ENCODE measurements around the gene RPH3AL.
"Not testable (repeated sequence)": the region's sequence is repeated elsewhere in the genome, so short reads cannot be mapped to it uniquely, and the experiment has no call there.

Gene RPH3AL

DNA sequence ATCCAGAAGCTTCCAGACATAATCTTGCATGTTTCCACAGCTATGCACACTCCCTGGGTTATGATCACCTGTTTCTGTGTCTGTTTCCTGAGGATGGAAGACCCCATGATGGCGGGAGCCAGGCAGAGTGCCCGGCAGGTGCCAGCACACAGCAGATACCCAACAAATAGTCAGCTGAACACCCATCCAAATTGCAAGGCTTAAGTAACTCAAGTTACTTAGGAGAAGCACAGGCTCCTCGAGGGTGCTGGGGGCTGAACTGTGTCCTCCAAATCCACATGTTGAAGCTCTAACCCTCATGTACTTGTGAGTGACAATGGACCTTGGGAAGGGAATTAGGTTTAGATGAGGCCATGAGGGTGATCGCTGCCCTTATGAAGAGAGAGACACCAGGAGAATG is 91.7 kb downstream of the RPH3AL start:
- DNase-seq (ENCODE audit: low read depth): no peak

DNA sequence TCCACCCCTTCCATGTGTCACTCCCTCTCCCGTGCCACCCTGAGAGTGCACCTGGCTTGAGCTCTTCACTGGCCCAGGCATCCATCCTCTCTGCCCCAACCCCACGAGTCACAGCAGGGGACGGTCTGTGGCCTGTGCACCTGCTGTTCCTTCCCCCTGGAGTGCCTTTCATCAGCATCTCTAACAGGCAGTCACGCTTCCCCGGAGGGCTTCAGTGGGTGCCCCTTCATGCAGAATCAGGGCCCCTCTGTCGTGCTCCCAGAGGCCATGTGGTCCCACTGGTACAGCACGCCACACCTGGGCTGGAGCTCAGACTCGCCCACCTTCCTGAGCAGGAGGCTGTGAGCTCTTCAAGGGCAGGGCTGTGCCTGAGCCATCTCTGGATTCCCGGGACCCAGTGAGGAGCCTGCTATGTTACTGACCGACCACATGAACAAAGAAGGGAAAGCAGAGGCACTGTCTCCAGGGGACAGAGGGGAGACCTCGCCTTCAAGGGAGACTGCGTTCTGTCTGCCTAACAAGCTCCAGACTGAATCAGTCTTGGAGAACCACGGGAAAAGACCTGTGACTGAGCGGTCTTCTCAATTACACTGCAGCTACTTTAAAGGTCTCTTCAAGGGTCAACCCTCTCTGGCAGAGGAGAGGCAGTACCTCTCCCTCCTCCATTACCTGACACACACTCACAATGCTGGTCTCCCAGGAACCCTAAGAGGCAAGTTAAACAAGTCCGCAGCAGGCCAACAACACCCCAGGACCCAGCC is 92.4 kb downstream of the RPH3AL start:
- no peak for DNase-seq (ENCODE audit: low read depth)

DNA sequence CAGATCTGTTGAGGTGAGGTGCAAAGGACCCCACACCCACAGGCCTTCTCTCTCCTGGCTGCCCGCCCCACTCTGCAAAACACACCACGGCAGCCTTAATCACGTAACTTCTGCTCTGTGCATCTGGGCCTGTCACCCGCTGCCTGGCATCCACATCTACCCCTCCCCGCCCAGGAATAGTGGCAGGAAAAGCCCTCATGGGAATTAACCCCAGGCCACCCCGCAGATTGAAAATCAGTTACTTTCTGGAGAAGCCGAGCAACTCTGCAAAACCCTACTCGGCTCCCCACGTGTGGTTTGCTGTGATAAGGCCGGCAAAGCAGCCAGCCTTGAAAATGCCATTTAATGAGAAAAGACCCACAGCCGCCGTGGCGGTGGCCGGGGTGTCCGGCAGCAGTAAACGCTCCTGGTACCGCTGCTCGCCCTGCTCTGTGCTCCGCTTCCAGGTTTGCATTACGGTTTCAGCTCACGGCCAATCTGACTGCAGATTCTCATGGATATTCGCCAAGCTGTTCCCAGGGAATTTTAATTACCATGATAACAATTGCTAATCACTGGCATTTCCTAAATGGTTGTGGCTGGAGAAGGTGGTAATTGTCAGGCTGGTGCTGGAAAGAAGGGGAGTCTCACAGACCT is 93.1 kb downstream of the RPH3AL start:
- DNase-seq (ENCODE audit: low read depth): no peak

DNA sequence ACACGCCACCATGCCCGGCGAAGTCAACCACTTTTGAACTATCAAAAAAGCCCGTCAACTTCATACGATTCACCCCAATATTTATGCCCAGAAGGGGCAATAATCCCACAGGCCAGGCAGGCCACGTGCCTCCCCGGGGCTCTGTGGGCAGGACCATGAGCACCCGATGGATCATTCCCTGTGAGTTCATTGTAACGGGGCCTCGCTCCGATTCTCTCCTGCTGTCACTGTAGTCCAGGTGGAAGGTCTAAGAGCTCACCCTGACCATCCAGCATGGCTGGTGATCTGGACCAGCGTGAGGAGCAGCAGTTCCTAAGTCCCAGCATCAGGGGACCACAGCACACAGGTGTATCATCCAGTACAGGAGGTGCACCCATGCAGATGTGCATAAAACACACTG is 93.7 kb downstream of the RPH3AL start:
- DNase-seq (ENCODE audit: low read depth): no peak

DNA sequence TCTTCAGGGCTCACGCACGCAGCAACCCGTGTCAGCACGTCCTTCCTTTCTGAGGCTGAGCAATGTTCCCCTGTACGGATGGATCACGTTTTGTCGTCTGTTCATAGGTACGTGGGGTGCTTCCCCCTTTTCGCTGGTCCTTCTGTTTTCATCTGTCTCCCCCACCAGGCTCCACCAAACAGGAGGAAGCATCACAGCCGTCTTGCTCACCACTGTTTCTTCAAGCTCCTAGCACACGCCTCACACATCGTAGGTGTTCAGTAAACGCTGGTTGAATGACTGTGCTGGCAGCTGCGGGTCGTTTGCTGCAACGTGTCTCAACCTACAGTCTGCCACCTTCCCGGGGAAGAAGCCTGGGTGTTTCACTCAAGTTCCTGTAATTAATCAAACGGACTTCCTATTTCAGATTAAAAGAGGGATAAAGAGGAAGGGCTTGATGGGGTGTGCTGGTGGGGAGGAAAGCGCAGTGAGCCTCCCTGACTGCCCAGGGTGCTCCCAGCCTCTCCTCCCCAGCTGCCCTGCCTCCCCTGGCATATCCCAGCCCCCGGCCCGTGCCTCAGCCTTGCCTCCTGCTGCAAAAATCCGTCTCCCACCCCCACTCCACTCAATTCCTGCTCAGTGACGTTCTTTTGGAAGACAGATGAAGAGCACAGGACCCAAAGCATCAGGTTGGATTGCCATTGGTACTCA is 94.4 kb downstream of the RPH3AL start:
- no peak for DNase-seq (ENCODE audit: low read depth)

DNA sequence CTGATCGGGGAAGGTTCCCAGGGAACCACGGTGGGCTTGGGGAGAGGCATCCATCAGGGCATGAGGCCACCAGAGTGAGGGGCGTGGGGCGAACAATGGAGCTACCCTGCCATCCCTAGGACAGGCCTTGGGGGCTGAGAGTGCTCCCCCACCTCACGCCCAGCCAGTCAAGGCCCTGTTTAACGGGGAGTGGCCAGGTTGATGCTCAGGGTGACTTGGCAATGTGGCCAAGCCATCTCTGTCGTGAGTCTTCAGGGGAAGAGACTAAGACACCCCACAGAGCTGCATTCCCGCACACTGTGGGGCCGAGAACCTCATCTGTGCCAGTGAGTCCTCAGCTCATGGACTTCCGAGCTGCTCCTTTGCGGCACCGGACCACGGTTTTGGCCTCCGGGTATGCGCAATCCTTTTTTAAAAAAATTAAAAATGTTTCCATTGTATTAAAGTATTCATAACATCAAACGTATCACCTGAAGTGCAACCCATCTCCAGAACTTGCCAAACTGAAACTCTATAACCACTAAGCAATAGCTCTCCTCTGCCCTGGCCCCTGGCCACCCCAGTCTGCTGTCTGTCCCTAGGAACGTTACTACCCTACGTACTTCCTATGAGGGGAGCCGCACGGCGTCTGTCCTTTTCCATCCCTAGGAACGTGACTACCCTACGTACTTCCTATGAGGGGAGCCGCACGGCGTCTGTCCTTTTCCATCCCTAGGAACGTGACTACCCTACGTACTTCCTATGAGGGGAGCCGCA is 99.3 kb downstream of the RPH3AL start:
- DNase-seq (ENCODE audit: low read depth): no peak

DNA sequence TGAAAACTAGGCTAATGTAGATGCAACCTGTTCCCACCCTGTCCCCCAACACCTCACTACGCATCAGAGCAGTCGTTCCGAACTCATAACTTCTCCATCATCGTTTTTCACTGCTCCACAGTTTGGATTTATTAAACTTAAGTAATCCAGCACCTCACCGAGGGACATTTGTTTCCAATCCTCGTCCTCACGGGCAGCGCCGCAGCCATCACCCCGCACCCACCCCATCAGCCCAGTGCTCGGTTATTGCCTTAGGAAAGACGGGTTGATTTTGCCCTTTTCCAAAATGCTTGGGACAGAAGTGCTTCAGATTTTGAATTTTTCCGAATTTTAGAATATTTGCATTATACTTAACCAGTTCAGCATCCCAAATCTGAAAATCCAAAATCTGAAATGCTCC is 100.2 kb downstream of the RPH3AL start:
- no peak for DNase-seq (ENCODE audit: low read depth)

DNA sequence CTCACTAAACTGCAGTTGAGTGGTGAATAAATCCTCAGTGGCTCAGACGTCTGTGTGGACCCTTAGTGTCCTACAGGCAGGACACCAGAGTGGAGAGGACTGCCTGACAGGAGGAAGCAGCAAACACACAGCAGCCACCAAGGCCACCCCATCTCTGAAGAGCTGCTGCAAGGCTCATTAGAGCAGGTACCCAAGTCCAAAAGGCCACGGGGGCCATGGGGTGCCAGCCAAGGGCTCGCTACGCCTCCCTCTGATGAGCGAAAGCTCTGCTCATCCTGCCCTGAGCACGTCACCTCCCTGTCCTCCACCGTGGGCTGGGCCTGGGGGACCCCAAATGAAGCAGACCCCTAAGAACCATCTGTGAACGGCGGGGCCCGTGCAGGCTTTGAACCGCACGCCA is 101.1 kb downstream of the RPH3AL start:
- DNase-seq (ENCODE audit: low read depth): no peak

DNA sequence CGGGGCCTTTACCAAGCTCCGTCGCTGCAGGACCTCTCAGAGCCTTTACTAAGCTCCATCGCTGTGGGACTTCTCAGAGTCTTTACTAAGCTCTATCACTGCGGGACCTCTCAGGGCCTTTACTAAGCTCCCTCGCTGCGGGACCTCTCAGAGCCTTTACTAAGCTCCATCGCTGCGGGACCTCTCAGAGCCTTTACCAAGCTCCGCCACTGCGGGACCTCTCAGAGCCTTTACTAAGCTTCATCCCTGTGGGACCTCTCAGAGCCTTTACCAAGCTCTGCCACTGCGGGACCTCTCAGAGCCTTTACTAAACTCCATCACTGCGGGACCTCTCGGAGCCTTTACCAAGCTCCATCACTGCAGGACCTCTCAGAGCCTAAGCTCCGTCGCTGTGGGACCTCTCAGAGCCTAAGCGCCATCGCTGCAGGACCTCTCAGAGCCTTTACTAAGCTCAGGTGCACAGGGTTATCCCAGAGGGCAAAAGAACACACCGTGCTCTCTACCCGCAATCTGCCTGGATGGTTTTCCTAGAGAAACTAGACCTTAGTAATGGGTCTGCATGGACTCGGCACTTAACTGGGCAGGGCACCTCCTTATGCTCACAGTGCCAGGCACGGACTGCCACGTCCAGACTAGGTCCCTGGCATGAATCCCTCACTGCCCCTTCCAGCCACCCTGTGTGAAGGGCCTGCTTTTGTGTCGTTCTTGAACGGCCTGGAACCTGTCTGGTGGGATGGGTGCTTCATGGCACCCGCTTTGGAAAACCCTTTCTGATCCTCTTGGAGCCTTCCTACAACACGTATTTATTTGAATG is 101.9 kb downstream of the RPH3AL start:
- no peak for DNase-seq (ENCODE audit: low read depth)

DNA sequence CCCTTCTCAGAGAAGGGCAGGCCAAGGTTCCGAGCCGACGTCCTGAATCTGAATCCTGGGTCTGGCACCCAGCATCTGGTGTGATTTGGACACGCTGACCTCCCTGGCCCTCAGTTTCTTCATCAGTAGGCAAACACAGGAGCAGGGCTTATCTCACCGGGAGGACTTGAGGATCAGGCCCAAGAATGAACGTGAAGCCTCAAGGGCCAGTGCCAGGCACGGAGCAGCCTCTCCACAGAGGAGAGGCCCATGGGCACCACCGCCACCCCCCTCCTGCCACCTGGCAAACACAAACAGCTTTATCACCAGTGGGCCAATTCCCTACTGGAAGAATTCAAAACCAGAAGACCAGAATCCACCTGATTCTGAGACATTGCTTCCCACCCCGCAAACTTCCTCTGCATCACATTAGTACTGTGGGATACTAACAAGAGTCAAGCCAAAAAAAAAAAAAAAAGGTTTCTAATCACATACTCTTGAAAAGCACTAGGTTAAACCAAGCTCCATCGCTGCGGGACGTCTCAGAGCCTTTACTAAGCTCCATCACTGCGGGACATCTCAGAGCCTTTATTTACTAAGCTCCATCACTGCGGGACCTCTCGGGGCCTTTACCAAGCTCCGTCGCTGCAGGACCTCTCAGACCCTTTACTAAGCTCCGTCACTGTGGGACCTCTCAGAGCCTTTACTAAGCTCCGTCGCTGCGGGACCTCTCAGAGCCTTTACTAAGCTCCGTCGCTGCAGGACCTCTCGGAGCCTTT is 103.2 kb downstream of the RPH3AL start:
- no peak for DNase-seq (ENCODE audit: low read depth)

DNA sequence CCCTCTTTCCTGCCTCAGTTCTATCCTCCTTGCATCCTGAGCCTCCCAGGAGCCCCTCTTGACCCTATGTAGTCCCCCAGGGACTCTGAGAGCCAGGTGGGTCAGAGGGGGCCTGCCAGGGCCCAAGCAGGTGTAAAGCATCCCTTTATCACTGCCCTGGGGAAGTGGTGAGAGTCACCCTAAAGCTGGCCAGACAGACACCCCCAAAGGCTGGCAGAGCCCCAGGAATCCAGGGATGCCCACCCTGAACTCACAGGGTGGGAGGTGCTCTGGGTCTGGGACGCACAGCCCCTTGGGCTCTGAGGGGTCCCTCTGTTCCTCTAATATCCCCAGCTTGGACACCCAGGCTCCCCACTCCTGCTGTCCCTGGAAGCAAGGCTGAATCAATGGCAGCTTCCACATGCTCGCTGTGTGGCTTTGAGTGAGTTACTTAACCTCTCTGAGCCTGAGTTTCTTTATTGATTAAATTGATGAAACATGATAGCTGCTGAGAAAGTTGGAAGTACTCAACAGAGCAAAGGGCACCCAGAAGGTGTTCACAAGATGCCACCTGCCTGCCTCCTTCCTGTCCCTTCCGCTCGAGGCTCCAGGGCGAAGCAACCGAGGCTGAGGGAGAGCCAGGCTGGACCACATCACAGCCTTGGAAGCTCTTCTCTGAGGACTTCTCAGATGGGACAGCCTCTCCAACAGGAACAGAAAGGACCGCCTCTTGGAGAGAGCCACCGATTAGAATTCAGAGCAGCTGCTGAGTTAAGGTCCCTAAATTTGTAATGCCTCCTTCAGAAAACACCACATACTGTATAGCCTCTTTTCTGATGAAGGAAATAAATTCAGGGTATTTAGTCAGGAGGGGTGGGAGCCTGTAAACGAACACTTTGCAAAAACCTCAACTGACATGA is 104.0 kb downstream of the RPH3AL start:
- no peak for DNase-seq (ENCODE audit: low read depth)

DNA sequence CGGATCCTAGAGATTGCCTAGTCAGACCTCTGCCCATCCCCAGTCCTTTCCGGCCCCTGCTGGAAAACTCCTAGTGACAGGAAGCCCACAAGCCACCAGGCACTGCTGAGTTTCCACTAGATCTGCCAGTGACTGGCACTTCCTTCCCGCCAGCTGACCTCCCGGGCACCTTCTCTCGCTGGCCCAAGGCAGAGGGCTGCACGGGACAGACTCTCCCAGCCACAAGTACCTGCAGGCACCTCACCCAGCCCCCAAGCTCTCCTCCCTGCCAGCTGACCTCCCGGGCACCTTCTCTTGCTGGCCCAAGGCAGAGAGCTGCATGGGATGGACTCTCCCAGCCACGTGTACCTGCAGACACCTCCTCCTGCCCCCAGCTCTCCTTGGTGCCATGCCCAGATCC is 104.8 kb downstream of the RPH3AL start:
- DNase-seq (ENCODE audit: low read depth): no peak

DNA sequence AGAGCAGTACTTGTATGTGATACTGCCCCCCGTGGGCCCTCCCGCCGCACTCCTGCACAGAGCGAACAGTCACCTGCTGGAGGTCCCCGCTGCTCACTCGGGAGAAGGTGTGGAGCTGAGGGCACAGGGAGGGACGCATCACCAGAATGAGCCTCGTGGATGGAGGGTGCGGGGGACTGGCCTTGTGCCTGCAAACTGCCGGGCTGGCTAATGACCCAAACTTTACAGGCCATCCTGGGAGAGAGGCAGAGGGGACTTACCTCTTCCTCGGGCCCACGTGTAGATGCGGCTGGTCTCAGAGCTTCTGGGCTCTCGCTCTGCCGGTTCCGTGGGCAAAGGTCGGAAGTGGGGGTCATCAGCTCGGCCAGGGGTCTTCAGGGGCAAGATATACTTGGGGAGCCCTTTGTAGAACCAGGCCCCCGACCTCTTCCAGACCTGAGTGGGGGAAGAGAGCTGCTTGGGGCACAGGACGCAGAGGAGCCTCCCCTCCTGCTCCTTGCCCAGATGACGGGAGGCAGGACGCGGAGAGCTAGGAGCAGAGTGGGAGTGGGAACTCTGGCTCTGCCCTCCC is 105.7 kb downstream of the RPH3AL start:
- DNase-seq (ENCODE audit: low read depth): no peak

DNA sequence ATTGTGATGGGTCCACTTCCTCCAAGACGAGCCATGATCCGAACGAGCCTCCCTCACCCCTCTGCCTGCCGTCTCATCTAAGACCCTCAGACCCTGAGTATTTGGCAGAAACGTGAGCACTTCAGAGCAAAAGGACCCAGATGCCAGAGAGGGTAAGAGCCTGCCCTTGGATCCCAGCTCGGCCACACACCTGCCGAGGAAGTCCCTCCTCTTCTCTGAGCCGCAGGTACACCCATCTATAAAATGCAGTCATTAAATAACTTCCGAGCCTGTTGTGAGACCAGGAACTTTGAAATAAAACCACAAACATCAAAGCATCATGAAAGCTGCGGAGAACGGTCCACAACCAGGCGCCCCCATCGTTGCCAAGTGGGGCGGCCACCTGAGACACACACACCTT is 106.4 kb downstream of the RPH3AL start:
- DNase-seq (ENCODE audit: low read depth): no peak

DNA sequence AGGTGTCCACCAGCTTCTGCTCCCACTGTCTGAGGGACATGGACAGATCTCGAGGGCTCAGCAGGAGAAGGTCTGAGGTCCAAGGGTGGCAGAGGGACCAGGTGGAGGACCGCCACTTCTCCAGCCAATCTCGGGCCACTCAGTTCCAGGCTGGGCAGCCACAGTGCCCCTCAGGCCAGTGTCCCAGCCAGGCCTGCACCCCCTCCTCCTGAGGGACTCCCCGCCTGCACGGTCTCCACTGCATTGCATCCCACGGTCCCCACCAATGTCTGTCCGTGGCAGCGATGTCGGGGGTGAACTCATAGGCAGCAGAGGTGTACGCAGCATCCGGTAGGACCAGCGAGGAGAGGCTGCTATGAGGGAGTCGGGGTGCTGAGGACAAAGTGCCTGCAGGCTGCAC is 107.0 kb downstream of the RPH3AL start:
- DNase-seq (ENCODE audit: low read depth): no peak

DNA sequence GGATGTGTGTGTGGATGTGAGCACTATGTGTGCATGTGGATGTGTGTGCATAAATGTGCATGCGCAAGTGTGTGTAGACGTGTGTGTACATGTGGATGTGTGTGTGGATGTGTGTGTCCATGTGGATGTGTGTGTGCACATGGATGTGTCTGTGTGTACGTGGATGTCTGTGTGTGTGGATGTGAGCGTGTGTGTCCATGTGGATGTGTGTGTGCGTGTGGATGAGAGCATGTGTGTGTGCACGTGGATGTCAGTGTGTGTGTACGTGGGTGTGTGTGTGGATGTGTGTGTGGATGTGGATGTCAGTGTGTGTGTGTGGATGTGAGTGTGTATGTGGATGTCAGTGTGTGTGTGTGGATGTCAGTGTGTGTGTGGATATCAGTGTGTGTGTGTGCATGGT is 107.6 kb downstream of the RPH3AL start:
- no peak for DNase-seq (ENCODE audit: low read depth)

DNA sequence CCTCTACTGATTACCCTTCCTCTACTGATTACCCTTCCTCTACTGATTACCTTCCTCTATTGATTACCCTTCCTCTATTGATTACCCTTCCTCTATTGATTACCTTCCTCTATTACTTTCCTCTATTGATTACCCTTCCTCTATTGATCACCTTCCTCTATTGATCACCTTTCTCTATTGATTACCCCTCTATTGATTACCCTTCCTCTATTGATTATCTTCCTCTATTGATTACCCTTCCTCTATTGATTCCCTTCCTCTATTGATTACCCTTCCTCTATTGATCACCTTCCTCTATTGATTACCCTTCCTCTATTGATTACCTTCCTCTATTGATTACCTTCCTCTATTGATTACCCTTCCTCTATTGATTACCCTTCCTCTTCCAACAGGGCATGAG is 108.7 kb downstream of the RPH3AL start:
- DNase-seq (ENCODE audit: low read depth): not testable (repeated sequence)

DNA sequence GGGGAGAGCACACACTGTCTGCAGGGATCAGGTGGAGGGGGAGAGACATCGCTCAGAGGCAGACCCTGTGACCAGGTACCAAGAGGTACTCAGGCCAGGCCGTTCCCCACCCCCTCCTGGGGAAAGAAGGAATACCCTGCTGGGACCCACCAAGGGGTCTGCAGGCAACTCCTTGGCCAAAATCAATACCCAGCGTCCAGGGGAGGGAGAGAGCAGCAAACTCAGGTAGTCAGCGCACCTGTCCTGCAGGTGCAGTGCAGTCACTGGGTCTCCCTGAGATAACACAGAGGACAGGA is 113.7 kb downstream of the RPH3AL start:
- DNase-seq (ENCODE audit: low read depth): no peak

DNA sequence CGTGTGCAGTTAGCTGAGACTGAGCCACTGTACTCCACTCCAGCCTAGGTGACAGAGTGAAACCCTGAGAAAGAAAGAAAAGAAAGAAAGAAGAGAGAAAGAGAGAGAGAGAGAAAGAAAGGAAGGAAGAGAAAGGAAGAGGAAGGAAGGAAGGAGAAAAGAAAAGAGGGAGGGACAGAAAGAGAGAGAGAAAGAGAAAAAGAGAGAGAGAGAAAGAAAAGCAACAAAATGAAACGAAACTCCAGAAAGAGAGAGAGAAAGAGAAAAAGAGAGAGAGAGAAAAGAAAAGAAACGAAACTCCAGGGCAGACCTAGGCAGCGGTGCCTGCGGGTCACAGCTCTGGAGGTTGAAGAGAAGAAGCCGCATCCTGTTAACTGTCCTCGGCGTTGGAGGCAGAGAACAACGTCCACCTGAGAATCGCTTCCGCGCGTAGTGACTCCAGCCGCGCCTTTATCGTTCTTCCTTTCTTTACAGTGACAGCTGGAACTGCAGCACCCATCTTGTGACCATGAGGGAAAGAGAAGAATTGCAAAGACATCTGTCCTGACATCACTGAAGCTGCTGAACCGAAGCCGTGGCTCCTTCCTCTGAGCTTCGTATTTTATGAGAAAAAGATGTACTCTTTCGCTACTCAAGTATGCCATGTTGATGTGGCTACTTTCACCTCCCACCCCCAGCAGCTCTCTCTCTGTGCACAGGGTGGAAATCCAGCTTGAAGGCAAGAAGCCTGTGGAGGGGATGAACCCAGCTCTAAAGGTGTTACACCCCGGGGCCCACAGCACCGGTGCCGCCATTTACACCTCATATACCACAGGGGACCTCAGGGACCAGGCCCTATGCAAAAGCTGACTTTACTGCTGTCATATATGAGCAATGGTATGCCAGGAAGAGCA is 114.3 kb downstream of the RPH3AL start:
- DNase-seq (ENCODE audit: low read depth): no peak

All from stimulated activated CD4-positive, alpha-beta T cell treated with anti-CD3 and anti-CD28 coated beads, Interleukin-2, amount 100 ng/mL, for 4 hours (primary cell).